ENCODE measurements around the gene NLE1.
A peak's percentile ranks its signal among the peaks of the same experiment; 100 is the strongest.
"Not testable (repeated sequence)": the region's sequence is repeated elsewhere in the genome, so short reads cannot be mapped to it uniquely, and the experiment has no call there.

NLE1 gene

DNA sequence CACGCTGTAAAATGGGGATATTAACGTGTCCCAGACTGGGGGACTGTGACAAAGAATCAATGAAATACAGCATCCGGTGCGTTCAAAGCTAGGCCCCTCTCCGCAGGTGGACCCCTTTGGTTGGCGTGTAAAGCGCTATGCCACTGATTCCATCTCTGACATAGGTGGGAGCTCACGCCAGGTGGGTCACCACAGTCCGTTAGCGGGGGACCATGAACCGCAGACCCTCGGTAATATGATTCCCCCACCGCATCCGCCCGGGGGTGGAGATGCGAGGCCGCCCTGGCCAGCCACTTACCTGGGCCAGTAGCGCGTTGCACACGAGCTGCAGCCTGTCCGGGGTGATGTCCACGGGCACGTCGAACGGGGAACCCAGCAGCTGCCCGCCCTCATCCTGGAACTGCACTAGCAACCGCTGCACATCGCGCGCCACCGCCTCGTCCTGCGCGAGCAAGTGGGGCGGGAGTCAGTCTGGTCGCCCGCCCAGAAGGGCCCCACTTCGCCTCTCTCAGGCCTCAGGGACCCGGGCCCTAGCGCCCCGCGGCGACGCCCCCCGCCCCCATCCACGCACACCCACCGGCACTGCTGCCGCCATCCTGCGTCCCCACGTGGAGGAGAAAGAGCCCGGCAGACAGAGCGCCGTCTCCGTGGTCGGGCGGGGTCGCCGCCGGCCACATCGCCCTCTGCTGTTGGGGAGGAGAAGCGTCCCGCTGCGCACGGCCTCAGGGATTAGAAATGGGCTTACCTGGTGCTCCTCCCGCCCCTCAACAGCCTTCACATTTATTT is at the start of gene NLE1:
Gene NLE1, minus strand, starts transcription at position 623 of the 786 bp plus-strand sequence. Its CDS starts 28 bp downstream, at position 595.
- peak; percentile 89 for DNase-seq

DNA sequence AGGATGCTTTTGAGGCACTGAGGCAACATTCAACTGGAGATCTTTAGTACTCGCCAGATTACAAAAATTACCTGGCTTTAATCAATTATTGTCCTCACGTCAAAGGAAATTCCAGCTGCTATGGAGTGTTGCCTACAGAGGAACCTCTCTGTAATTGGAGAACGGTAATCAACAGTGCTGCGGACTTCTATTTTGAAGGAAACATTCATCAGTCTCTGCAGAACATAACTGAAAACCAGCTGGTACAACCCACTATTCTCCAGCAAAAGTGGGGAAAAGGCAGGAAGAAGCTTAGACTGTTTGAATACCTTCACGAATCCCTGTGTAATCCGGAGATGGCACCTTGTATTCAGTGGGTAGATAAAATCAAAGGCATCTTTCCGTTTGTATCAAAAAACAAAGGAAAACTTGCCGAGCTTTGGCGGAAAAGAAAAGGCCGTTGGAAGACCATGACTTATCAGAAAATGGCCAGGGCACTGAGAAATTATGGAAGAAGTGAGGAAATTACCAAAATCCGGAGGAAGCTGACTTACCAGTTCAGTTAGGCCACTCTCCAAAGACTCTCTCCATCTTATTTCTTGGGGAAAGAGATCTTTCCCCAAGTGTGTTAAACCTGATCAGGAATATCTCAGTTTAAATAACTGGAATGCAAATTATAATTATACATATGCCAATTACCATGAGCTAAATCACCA is 49.0 kb upstream of the NLE1 start:
- no peak for DNase-seq

DNA sequence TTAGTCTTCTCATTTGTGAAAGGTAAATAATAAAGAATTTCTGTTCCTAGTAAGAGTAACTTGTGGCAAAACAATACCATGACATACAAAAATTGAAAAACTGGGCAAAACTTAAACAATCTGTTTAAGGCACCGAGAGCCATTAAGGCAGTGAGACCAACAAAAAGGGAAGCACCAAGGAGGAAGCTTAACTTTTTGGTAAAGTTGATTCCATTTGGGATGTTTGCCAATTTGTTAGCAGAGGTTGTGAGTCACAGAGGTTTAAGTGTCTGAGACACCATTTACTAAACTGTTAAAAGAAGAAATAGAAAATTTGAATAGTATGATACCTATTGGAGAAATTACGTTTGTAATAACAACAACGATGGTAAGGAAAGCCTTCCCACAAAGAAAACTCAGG is 47.2 kb upstream of the NLE1 start:
- peak; percentile 12 for DNase-seq

DNA sequence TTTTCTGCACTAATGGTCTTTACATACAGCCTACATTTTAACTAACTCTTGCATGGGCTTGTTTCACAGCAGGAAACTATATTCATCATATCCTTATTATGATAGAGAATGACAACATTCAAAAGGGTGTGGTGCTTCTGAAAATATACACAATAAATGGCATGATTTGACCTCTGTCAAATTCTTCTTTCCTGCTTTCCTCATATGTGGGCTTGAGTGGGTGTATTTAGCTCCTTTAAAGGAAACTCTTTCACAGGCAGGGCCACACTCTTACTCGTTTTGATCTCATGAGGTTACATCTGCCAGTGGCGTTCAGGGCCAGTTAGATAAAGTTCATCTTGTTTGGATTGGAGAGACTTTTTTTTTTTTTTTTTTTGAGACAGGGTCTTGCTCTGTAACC is 46.0 kb upstream of the NLE1 start:
- DNase-seq = no peak

DNA sequence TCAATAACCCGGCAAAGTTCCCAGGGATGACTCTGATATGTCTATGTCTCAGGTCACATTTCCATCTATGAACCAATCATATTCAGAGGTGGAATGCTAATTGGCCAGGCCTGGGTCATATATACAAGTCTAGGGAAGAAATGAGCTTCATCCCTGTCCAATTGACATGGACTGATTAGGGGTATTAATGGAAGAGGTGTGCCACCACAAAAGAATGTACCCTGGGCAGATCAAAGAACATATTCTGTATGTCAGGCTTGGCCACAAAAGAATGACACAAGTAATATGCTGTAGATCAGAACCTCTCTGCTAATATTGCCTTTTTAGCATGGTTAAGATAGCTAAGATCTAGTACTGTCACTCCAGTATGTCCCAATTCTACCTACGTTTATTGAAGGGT is 45.4 kb upstream of the NLE1 start:
- no peak for DNase-seq

DNA sequence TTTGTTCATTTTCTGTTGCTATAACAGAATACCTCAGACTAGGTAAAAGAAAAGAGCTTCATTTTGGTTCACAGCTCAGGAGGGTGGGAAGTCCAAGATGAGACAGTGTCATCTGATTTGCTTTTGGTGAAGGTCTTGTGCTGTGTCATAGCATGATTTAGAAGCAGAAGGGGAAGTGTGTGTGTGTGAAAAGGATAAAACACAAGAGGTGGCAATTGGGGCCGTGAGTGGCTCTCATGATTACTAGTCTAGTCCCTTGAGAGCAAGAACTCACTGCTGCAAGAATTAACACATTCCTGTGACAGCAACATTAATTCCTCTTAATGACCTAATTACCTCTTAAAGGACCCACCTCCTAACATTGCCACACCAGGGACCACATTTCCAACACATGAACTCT is 43.7 kb upstream of the NLE1 start:
- DNase-seq = no peak

DNA sequence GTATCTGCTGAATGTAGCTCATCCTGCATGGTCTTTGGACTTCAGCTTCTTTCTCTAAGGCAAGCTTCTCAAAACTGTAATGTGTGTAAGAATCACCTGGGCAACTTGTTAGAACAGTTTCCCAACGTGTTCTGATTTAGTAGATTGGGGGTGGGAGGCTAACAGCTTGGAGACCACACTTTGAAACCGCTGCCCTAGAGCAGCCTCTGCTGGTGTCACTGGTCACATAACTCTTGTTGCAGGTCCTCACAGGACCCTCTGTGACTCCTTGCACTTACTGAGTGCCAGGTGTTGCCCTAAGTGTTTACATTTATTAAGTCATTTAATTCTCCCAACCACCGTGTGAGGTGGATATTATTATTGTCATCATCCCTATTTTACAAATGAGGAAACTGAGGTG is 42.2 kb upstream of the NLE1 start:
- no peak for DNase-seq

DNA sequence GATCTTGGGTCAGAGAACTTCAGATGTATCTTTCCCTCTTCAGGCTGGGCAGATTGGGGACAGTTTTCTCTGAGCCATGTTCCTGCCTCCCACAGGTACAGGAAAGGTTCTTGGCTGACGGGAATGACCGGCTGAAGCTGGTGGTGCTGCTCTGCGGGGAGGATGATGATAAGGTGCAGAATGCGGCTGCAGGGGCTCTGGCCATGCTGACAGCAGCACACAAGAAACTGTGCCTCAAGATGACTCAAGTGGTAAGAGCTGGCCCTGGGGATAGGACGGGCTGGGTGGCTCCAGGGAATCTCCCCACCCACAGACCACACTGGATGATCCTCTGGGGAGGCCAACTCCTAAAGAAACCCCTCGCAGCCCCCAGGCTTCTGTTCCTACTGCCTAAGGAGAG is 41.2 kb upstream of the NLE1 start:
- no peak for DNase-seq

DNA sequence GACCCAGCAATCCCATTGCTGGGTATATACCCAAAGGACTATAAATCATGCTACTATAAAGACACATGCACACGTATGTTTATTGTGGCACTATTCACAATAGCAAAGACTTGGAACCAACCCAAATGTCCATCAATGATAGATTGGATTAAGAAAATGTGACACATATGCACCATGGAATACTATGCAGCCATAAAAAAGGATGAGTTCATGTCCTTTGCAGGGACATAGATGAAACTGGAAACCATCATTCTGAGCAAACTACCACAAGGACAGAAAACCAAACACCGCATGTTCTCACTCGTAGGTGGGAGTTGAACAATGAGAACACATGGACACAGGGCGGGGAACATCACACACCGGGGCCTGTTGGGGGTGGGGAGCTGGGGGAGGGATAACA is 37.3 kb upstream of the NLE1 start:
- DNase-seq = not testable (repeated sequence)

DNA sequence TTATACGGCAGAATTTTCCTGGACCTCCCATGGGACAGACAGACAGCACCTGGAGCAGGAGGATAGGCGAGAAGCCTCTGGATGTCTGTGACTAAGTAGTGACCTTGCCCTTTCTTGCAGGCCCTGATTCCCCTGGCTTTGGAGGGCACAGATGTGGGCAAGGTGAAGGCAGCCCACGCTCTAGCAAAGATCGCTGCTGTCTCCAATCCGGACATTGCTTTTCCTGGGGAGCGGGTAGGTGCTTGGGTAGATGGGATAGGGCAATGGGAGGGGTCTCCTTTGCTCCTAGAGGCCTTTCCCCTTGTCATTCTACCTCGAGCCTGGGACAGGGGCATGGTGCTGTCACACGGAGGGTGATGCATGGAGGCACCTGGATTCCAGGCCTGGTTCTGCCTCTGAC is 34.8 kb upstream of the NLE1 start:
- DNase-seq = no peak

DNA sequence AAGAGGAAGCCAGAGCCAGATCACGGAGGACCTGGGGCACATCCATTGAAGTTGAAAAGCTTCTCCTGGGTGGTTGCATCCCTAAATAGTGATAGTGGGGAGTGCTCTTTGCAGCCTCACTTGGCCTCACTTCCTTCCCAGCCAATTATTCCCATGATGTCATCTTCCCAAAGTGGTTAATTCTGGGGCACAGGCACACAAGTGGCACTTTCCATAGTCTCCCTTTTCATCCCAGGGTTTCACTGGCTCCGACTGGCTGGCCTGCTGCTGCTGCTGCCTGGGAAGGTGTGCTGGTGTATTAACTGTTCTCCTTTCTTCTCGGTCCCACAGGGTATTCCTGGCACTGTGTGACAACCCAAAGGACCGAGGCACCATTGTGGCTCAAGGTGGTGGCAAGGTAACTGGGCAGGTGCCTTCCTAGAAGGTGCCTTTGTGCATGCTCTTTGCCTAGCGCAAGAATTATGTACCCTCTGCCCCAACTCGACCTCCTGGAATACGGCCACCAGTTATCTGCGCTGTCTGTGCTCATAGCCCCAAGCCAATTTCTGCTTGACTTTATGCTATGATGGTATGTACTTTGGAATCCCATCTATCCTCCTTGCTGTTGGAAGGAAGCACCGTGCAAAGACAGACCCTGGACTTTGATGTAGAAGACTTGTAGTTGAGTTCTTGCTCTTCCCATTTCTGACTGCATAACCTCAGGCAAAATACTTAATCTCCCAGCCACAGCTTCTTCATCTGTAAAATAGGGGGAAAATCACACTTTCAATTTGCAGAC is 33.7 kb upstream of the NLE1 start:
- DNase-seq = no peak

DNA sequence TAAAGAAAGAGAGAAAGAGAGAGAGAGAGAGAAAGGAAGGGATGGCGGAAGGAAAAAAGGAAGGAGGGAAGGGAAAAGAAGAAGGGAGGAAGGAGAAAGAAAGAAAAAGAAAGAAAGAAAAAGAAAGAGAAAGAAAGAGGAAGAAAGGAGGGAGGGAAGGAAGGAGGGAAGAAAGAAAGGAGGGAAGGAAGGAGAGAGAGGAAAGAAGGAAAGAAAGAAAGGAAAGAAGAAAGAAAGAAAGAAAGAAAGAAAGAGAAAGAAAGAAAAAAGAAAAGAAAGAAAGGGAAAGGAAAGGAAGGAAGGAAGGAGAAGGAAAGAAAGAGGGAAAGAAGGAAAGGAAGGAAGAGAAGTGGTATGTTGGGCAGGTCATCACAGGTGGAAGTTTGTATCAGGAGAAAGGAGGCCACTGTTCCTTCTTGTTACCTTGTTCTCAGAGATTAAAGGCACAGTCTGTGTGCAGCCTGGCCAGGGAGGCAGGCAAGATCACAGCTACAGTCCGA is 32.8 kb upstream of the NLE1 start:
- no peak for DNase-seq

DNA sequence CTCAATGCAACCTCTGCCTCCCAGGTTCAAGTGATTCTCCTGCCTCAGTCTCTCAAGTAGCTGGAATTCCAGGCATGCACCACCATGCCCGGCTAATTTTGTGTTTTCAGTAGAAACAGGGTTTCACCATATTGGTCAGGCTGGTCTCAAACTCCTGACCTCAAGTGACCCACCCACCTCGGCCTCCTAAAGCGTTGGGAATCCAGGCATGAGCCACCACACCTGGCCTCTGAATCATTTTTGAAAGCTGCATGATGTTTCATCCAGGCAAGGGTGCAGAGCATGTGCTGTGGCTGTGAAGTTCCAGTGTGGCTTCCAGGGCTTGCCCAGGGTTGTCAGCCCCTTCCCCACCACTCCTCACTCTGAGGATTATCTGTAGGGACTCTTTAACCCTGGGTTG is 30.2 kb upstream of the NLE1 start:
- DNase-seq = not testable (repeated sequence)

DNA sequence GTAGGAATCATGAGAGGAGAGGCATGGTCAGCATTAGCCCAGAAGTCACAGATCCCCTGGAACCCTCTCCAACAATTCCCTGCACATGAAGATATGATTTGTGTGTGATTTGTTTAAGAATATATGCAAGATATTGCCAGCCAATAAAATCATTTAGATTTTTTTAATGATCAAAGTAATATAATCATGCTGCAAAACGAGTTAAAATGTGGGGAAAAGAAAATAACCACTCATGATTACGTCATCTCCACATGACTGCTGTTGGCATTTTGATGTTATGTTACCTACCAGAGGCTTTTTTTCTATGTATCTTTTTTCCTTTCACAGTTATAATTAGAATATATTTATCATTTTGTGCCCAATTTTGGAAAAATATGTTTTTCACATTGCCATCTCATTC is 29.7 kb upstream of the NLE1 start:
- DNase-seq = no peak

DNA sequence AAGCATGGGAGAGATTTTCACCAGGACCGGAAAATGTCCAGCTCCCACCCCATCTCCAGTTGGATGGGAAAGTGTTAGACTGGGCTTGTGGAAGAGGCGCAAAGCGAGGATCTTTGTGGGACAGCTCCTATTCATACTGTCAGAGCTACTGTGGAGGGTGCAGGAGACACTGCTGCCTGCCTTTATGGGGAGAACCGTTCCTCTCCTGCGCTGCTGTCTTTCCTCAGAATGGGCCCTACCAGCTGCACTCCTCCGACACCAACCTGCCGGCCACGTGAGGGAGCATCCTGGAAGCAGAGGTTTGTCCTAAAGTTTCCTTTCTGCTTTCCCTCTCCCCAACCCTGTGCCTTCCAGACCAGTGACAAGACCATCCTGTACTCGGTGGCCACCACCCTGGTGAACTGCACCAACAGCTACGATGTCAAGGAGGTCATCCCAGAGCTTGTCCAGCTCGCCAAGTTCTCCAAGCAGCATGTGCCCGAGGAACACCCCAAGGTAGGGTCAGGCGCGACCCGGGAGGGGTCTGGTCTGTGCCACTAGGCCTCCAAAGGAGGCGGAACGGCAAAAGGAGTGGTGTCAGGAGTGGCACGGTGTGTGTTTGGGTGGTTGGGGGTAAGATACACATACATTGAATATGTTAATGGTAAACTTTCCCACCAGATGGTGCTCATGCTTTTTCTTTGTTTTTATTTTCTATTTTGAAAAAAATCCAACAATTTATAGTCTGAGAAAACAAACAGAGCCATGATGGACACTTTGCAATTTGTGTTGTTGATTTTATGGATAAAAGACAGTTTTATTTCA is 29.1 kb upstream of the NLE1 start:
- peak; percentile 32 for DNase-seq

DNA sequence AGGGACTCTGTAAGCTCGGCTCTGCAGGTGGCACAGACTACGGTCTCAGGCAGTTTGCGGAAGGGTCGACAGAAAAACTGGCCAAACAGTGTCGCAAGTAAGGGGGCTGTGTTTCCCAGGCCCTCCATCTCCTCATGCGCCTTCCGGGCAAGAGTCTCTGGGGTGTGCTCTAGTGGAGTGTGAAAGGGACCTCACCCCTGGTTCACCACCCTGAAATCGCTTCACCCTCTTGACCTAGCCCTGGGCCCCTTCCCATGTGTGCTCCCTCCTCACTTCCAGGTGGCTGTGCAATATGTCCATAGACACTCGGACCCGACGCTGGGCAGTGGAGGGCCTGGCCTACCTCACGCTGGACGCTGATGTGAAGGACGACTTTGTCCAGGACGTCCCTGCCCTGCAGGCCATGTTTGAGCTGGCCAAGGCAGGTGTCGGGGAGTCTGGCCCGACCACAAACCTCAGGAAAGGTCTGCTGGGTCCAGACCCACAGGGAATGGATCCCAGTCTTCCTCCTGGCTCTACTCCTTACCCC is 27.8 kb upstream of the NLE1 start:
- DNase-seq = no peak

DNA sequence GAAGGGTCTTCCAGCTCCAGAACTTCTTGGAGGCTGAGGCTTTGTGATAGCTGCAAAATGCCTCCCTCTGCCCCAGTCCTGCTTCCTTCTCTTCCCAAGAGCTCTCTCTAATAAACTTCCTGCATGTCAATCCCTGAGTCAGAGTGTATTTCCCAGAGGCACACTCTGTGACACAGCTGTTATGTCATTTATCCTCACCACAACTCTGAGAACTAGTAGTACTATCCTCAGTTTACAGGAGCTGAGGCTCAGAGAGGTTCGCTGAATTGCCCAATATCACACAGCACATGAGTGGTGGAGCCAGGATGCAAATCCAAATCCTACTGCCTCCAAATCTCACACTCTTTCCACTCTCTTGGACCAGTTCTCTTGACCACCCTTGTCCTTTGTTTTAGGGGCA is 25.6 kb upstream of the NLE1 start:
- DNase-seq = no peak

DNA sequence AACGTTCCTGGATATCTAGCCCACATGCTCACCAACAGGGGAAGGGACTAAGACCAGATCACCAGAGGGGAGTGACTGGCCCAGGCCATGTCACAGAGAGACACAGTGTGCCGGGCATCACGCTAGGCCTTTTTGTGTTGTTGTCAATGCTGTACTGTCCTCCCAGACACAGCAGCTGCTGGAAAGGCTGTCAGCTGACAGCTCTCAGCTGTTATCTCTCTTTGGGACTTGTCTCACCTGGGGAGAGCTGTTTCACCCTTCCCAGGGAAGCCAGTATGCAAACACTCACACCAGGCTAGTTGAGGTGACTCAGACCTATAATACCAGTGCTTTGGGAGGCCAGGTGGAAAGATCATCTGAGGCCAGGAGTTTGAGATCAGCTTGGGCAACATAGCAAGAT is 24.9 kb upstream of the NLE1 start:
- DNase-seq = no peak

DNA sequence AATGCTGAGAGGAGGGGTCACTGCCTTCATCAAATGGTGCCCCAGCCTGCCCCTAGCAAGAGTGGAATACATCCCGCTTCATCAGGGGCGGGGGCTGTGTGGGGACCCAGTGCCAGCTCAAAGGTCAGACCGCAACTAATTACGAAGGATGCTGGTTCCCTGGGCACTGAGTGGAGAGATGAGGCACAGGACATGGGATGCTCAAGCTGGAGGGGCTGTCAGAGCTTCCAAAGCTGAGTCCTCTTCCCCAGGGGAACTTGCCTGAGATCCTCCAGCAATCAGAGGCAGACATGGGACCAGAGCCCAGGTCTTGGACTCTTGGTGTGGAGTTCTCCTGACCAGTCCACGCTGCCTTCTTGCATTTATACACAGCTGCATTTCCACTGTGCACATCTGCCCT is 24.4 kb upstream of the NLE1 start:
- no peak for DNase-seq

DNA sequence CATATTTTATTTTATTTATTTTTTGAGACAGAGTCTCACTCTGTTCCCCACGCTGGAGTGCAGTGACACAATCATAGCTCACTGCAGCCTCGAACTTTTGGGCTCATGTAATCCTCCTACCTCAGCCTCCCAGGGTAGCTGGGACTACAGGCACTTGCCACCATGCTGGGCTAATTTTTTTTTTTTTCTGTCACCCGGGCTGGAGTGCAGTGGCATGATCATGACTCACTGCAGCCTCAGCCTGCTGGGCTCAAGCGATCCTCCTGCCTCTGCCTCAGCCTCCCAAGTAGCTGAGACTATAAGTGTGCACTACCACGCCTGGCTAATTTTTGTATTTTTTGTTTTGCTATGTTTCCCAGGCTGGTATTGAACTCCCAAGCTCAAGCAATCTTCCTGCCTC is 22.6 kb upstream of the NLE1 start:
- no peak for DNase-seq

DNA sequence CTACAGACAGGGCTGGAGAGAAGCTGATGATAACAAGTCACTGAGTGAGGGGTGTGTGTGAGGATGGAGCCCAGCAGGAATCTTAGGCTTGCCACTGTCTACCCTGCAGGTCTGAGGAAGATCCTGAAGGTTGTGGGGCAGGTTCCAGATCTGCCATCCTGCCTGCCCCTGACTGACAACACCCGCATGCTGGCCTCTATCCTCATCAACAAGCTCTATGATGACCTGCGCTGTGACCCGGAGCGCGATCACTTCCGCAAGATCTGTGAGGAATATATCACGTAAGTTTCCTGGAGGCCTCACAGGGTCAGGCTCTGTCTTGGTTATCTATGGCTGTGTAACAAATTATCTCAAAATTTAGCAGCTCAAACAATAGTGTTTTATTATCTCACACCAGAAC is 21.8 kb upstream of the NLE1 start:
- no peak for DNase-seq

DNA sequence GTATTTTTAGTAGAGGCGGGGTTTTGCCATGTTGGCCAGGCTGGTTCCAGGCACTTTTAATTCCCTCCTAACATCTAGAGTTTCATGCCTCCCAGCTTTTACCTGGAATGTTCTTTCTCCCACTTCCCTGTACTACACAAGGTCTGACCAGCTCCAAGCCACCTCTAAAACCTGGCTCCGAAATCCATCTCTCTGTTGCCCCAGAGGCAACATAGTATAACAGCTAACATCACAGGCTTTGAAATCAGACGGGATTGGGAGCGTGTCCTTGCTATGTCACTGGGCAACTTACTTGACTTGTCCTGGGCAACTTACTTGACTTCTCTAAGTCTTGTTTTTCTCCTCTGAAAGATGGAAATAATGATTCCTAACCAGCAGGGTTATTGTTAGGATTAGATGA is 20.7 kb upstream of the NLE1 start:
- DNase-seq = no peak
